ENCODE results near the gene DMD. TPM values are rescaled to one million over a fixed set of nuclear protein-coding genes. Genes with fewer than 3 reads are reported as not detected.

Gene DMD
- total and polyA plus RNA-seq, 2 of the 8 experiments (the other 6 are each of a cell fraction or from before 2014, with no cell fraction given): 4.8 to 7.4 TPM

DNA sequence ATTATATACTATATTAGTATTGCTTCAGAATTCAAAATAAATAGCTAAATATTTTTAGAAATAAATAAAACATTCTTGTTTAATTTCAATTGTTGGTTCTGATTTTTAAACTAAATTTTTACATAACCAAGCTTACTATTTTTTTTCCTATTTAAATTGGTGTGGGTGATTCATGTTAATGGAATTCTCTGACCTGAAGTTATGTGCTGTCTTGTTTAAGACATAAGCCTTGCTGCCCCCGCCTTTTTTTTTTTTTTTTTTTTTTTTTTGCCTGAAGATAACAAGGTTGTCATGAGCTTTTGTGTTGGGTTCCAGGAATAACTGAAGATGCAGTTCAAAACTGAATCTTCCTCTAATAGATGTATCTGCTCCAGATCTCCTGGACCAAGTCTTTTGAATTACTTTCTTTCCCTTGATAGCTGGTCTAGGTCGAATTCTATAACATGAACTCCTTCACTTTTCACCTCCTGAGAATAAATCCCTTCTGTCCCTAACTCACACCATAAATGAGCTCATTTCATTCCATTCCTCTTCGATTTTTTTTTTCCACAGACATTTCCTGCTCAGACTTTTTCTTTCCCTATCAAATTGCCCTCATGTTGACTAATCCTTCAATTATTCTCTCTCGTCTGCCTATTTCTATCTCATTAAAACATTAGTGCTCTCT, 1878.1 kb downstream of the DMD start:
- POLR2A ChIA-PET (ENCODE audit: partially characterized antibody): no interaction called here
- 83% methylated on average over 3 of the region's 4 CpGs; no CpG with 5 or more reads in 1 of the 2 experiments for WGBS, 2 experiments (ENCODE audit: extremely low coverage in 1 of 2, insufficient coverage in 1 of 2, insufficient read length in 1 of 2, insufficient replicate concordance in 2 of 2, low coverage in 1 of 2, low lambda C conversion rate in 2 of 2, missing lambda C conversion rate in 1 of 2)
- TF ChIP-seq CTBP2 (IDR thresholded peaks at IDR 0.05; ENCODE audit: borderline replicate concordance, insufficient read depth, insufficient read length, low read length) (no peak), MAX (IDR thresholded peaks at IDR 0.05) (no peak), TBP (IDR thresholded peaks at IDR 0.05; ENCODE audit: low read depth, low read length) (no peak), SP4 (IDR thresholded peaks at IDR 0.05; ENCODE audit: low read length) (no peak), CTCF (IDR thresholded peaks at IDR 0.05; ENCODE audit: control extremely low read depth in 1 of 3, insufficient read depth in 1 of 3, low read depth in 1 of 3, low read length in 3 of 3) (no peak), KDM1A (IDR thresholded peaks at IDR 0.05; ENCODE audit: borderline replicate concordance, low read length) (no peak), KDM4A (IDR thresholded peaks at IDR 0.05; ENCODE audit: low read depth, low read length, severe bottlenecking) (no peak), CBX5 (IDR thresholded peaks at IDR 0.05; ENCODE audit: low read depth, low read length) (no peak), RFX5 (IDR thresholded peaks at IDR 0.05; ENCODE audit: borderline replicate concordance, low read depth, low read length) (no peak), BCL11A (IDR thresholded peaks at IDR 0.05; ENCODE audit: low read depth in 2 of 2, low read length in 2 of 2) (no peak), ZNF274 (IDR thresholded peaks at IDR 0.05; ENCODE audit: borderline replicate concordance, extremely low read depth, low read length) (no peak)

More for the DNA sequence above, 1878.1 kb downstream of the DMD start:
- Histone ChIP-seq H2BK120ac (replicated peaks; ENCODE audit: low read depth, low read length) (no peak overlapping the region), H3K4ac (replicated peaks; ENCODE audit: insufficient read length, low read depth, low read length) (no peak overlapping the region), H3K56ac (replicated peaks; ENCODE audit: insufficient read length, low read depth, low read length) (no peak overlapping the region), H3K79me1 (ENCODE audit: low read depth, low read length) (no peaks in the 10 kb centered on the region), H4K8ac (ENCODE audit: extremely low read depth, insufficient read depth, low read length) (no peak overlapping the region), H3K18ac (ENCODE audit: extremely low read depth, low read length) (no peak overlapping the region), H3K23ac (ENCODE audit: insufficient read length) (no peak overlapping the region), H3K79me2 (ENCODE audit: control insufficient read depth in 1 of 2, insufficient read depth in 2 of 2, low read length in 2 of 2) (no peaks in the 10 kb centered on the region), H2BK5ac (ENCODE audit: low read depth, low read length) (no peak overlapping the region), H3K9ac (replicated peaks in 1 of 4; ENCODE audit: extremely low read depth in 1 of 4, low read depth in 3 of 4, low read length in 3 of 4) (no peak overlapping the region), H3K4me2 (ENCODE audit: insufficient read depth in 1 of 2, low read depth in 2 of 2, low read length in 2 of 2) (no peak overlapping the region), H4K91ac (replicated peaks; ENCODE audit: insufficient read length, low read length) (no peak overlapping the region), H4K20me1 (replicated peaks in 1 of 2; ENCODE audit: control insufficient read depth in 1 of 2, insufficient read depth in 2 of 2, low read length in 2 of 2) (no peaks in the 10 kb centered on the region), H3K27me3 (replicated peaks in 1 of 4; ENCODE audit: control insufficient read depth in 3 of 4, extremely low read depth in 1 of 4, insufficient read depth in 3 of 4, low read length in 3 of 4) (no peaks in the 10 kb centered on the region), H3K27ac (ENCODE audit: low read depth, low read length) (no peak overlapping the region), H3K9me3 (ENCODE audit: insufficient read depth in 2 of 2, low read depth in 1 of 2, low read length in 1 of 2) (no peaks in the 10 kb centered on the region), H2AFZ (ENCODE audit: low read length) (no peak overlapping the region), H2BK12ac (ENCODE audit: low read depth, low read length) (no peak overlapping the region), H2AK5ac (ENCODE audit: low read depth, low read length) (no peak overlapping the region), H2BK20ac (ENCODE audit: low read length) (no peak overlapping the region), H3K23me2 (ENCODE audit: low read depth, low read length) (no peaks in the 10 kb centered on the region), H3K14ac (ENCODE audit: insufficient read length) (no peak overlapping the region), H3K4me3 (ENCODE audit: extremely low read depth in 1 of 4, insufficient read depth in 2 of 4, low read depth in 3 of 4, low read length in 4 of 4) (no peak overlapping the region), H3K4me1 (replicated peaks in 1 of 4; ENCODE audit: control insufficient read depth in 3 of 4, insufficient read depth in 4 of 4, low read length in 3 of 4) (no peaks in the 10 kb centered on the region), H3K36me3 (ENCODE audit: control insufficient read depth in 2 of 4, insufficient read depth in 4 of 4, low read length in 3 of 4) (no peaks in the 10 kb centered on the region), H2BK15ac (ENCODE audit: low read length) (no peak overlapping the region), H4K5ac (ENCODE audit: insufficient read length, low read depth, low read length) (no peak overlapping the region)
- CTCF ChIA-PET (ENCODE audit: partially characterized antibody): no interaction called here
- no peak for DNase-seq (ENCODE audit: low read depth in 1 of 2, low spot score in 2 of 2)
- FAIRE-seq: no peak

Measured in H1 (cell line).